GM12878 (cell line): ENCODE measurements around the gene TTC39B. TPM values are rescaled to one million over a fixed set of nuclear protein-coding genes. Genes with fewer than 3 reads are reported as not detected.

Experiments used
- ATAC-seq: fragments of 200-7000 bp; cut with Tn5 transposase; 3 replicates; pipeline ENCODE4 v1.9.1; 2020; ENCODE audit warnings: mild to moderate bottlenecking, moderate library complexity
- BruUV-seq: library from RNA; stranded (reverse); fragments of 400-500 nt; replicated peaks from 2 replicates; lab custom pipeline; 2021; lab: Mats Ljungman, UMichigan
- CTCF ChIA-PET: fragments of 300-600 bp; sonication (Branson Sonifier 250); formaldehyde crosslinking; extraction: SDS; loops from one replicate; lab custom pipeline; 2021; ENCODE audit warnings: inconsistent platforms; lab: Yijun Ruan, JAX
- POLR2A ChIA-PET: fragments of 350-600 bp; formaldehyde crosslinking; extraction: SDS; loops from one replicate; lab custom pipeline; 2021; ENCODE audit warnings: inconsistent platforms; lab: Charles Lee
- RAD21 ChIA-PET: fragments of 300-600 bp; sonication (Branson Sonifier 250); formaldehyde crosslinking; loops from one replicate; lab custom pipeline; 2023; ENCODE audit warnings: antibody characterized with exemption; ENCODE audit not compliant: unreplicated experiment; lab: Charles Lee
- SMC1A ChIA-PET: fragments of 300-600 bp; sonication (Branson Sonifier 250); formaldehyde crosslinking; loops from one replicate; lab custom pipeline; 2023; ENCODE audit not compliant: unreplicated experiment, uncharacterized antibody; lab: Charles Lee
- DNase-seq: peaks from one replicate; pipeline ENCODE4 v3.0.0-alpha.2; 2011; ENCODE audit warnings: low read depth, low spot score
- FAIRE-seq: peaks from 3 replicates; lab custom pipeline; 2011; peaks lifted over from hg19 to GRCh38; lab: Jason Lieb, UNC
- H2AFZ ChIP-seq: 2 replicates; pipeline ENCODE4 v1.6.0; 2011; ENCODE audit warnings: low read depth, low read length, control low read depth; ENCODE audit not compliant: control insufficient read depth
- H3K27ac ChIP-seq: 2 replicates; pipeline ENCODE4 v1.5.1; 2011; ENCODE audit warnings: control low read depth; ENCODE audit not compliant: control insufficient read depth, insufficient read depth
- H3K27me3 ChIP-seq, 2 experiments: replicated peaks in 1 of 2; 2 replicates each; pipeline versions ENCODE4 v1.6.0 to v1.6.1; 2011; ENCODE audit warnings: low read length in 1 of 2; ENCODE audit not compliant: control insufficient read depth in 2 of 2, insufficient read depth in 2 of 2
- H3K36me3 ChIP-seq, 2 experiments: 2 replicates each; pipeline ENCODE4 v1.5.1; 2011; ENCODE audit warnings: low read length in 1 of 2; ENCODE audit not compliant: control insufficient read depth in 2 of 2, insufficient read depth in 2 of 2
- H3K4me1 ChIP-seq: 2 replicates; pipeline ENCODE4 v1.6.1; 2011; ENCODE audit warnings: mild to moderate bottlenecking, low read length, moderate library complexity, mixed read lengths; ENCODE audit not compliant: control insufficient read depth, insufficient read depth
- H3K4me2 ChIP-seq: 2 replicates; pipeline ENCODE4 v1.6.0; 2011; ENCODE audit warnings: control low read depth; ENCODE audit not compliant: control insufficient read depth, insufficient read depth
- H3K4me3 ChIP-seq: fragments of 200-600 bp; sonication (generic); 2 replicates; pipeline ENCODE4 v1.5.1; 2016
- H3K79me2 ChIP-seq: 2 replicates; pipeline ENCODE4 v1.6.0; 2011; ENCODE audit warnings: low read length; ENCODE audit not compliant: control insufficient read depth, insufficient read depth
- H3K9ac ChIP-seq: 2 replicates; pipeline ENCODE4 v1.8.0; 2011; ENCODE audit warnings: low read length, control low read depth, mixed read lengths; ENCODE audit not compliant: control insufficient read depth, insufficient read depth
- H3K9me3 ChIP-seq: replicated peaks from 3 replicates; pipeline ENCODE4 v1.5.1; 2011; ENCODE audit warnings: mild to moderate bottlenecking, low read length; ENCODE audit not compliant: control insufficient read depth, insufficient read depth
- H4K20me1 ChIP-seq: 2 replicates; pipeline ENCODE4 v1.6.0; 2011; ENCODE audit not compliant: control insufficient read depth, insufficient read depth
- BACH1 ChIP-seq: fragments of 450-650 bp; IDR thresholded peaks from 2 replicates; pipeline ENCODE4 v1.6.1; 2017; ENCODE audit warnings: mild to moderate bottlenecking, borderline replicate concordance
- CHD4 ChIP-seq: fragments of 200-600 bp; sonication (generic); IDR thresholded peaks from 2 replicates; pipeline ENCODE4 v1.6.1; 2016; ENCODE audit warnings: mild to moderate bottlenecking
- IKZF1 ChIP-seq: fragments of 450-650 bp; conservative IDR thresholded peaks from 2 replicates; pipeline ENCODE4 v1.6.1; 2017; ENCODE audit warnings: antibody characterized with exemption, mild to moderate bottlenecking
- KAT2A ChIP-seq: conservative IDR thresholded peaks from 2 replicates; pipeline ENCODE4 v1.6.1; 2011; ENCODE audit warnings: low read depth, low read length; ENCODE audit not compliant: control insufficient read depth
- NFXL1 ChIP-seq: fragments of 450-650 bp; IDR thresholded peaks from 2 replicates; pipeline ENCODE4 v1.6.1; 2017; ENCODE audit warnings: antibody characterized with exemption, mild to moderate bottlenecking, borderline replicate concordance
- PML ChIP-seq: IDR thresholded peaks from 2 replicates; pipeline ENCODE4 v1.6.1; 2012; ENCODE audit warnings: low read length, inconsistent platforms
- SMARCA5 ChIP-seq: fragments of 450-650 bp; IDR thresholded peaks from 2 replicates; pipeline ENCODE4 v1.6.1; 2017; ENCODE audit warnings: mild to moderate bottlenecking
- STAT1 ChIP-seq: fragments of 450-650 bp; conservative IDR thresholded peaks from 2 replicates; pipeline ENCODE4 v1.6.1; 2014; ENCODE audit warnings: antibody characterized with exemption, mild to moderate bottlenecking
- ZNF217 ChIP-seq: fragments of 450-650 bp; IDR thresholded peaks from 2 replicates; pipeline ENCODE4 v1.6.1; 2017; ENCODE audit warnings: antibody characterized with exemption, mild to moderate bottlenecking
- ZNF622 ChIP-seq: fragments of 450-650 bp; IDR thresholded peaks from 2 replicates; pipeline ENCODE4 v1.6.1; 2017; ENCODE audit warnings: mild to moderate bottlenecking, inconsistent platforms
- whole genome bisulfite sequencing: methylation state at CpG from one replicate; pipeline ENCODE4 v1.1.6; 2016; ENCODE audit warnings: low lambda C conversion rate; ENCODE audit not compliant: insufficient replicate concordance, insufficient coverage; ENCODE audit errors: missing lambda C conversion rate; 5-methylcytosine and 5-hydroxymethylcytosine counted together
- in situ Hi-C: fragments of 300-500 bp; cut with MboI; formaldehyde crosslinking; loops from 9 replicates; pipeline ENCODE4 v1.14.3; 2018; ENCODE audit warnings: mixed read lengths
- intact Hi-C: fragments of 100-400 bp; cut with micrococcal nuclease; formaldehyde crosslinking; loops from one replicate; pipeline ENCODE4 v1.14.2; 2022; ENCODE audit not compliant: unreplicated experiment
- polyA plus RNA-seq, 11 experiments: library from polyadenylated mRNA; depleted of rRNA in 4 of 11; unstranded in 6 of 11; stranded (reverse) in 5 of 11; fragments of >200 nt; fragmentation: Nextera tagmentation in 4 of 11; fragmentation: Illumina TruSeq in 1 of 11; extraction: Ambion mirVana in 4 of 11; extraction: Trizol in 1 of 11; gene quantifications; 1 replicate in 1 of 11; 2 replicates in 10 of 11; pipeline versions ENCODE4 v1.2.1 to v1.2.3, GENCODE V29; 2011 to 2016; ENCODE audit warnings: inconsistent platforms in 2 of 11, missing spikeins in 2 of 11, low read depth in 1 of 11
- total RNA-seq, 4 experiments: library from RNA; depleted of rRNA in 3 of 4; stranded (reverse); fragments of >200 nt in 3 of 4; fragmentation: Illumina TruSeq in 1 of 4; extraction: Trizol in 1 of 4; gene quantifications; 2 replicates each; pipeline versions ENCODE4 v1.2.1 to v1.2.3, GENCODE V29; 2013 to 2021
- TF ChIP-seq, protein P1 (sequence below): IDR thresholded peaks from 2 replicates; pipeline ENCODE4 v1.6.1; 2011; ENCODE audit warnings: low read depth, mild to moderate bottlenecking, low read length, moderate library complexity, borderline replicate concordance; ENCODE audit errors: extremely low read depth
- TF ChIP-seq, protein P2 (sequence below): IDR thresholded peaks from 2 replicates; pipeline ENCODE4 v1.6.1; 2012; ENCODE audit warnings: low read depth, low read length, improper control_type of control experiment
- TF ChIP-seq, protein P3 (sequence below): IDR thresholded peaks from 2 replicates; pipeline ENCODE4 v1.6.1; 2011; ENCODE audit warnings: borderline replicate concordance, low read depth, mild to moderate bottlenecking, moderate library complexity, mixed read lengths, low read length; ENCODE audit not compliant: insufficient read depth; ENCODE audit errors: extremely low read length
- TF ChIP-seq, protein P4 (sequence below): fragments of 450-650 bp; IDR thresholded peaks from 2 replicates; pipeline ENCODE4 v1.6.1; 2016; ENCODE audit warnings: mild to moderate bottlenecking
- TF ChIP-seq, protein P5 (sequence below): fragments of 450-650 bp; formaldehyde crosslinking; IDR thresholded peaks from 2 replicates; pipeline ENCODE4 v1.5.0; 2022; ENCODE audit warnings: mild to moderate bottlenecking, missing genetic modification characterization
- TF ChIP-seq, protein P6 (sequence below): fragments of 450-650 bp; IDR thresholded peaks from 2 replicates; pipeline ENCODE4 v1.6.1; 2018; ENCODE audit warnings: borderline replicate concordance, mild to moderate bottlenecking; ENCODE audit not compliant: partially characterized antibody

The TTC39B gene
- total and polyA plus RNA-seq, 10 of the 15 experiments (the other 5 are each of a cell fraction or from before 2014, with no cell fraction given) = 0.68 to 2.5 (median 1.5) TPM

DNA sequence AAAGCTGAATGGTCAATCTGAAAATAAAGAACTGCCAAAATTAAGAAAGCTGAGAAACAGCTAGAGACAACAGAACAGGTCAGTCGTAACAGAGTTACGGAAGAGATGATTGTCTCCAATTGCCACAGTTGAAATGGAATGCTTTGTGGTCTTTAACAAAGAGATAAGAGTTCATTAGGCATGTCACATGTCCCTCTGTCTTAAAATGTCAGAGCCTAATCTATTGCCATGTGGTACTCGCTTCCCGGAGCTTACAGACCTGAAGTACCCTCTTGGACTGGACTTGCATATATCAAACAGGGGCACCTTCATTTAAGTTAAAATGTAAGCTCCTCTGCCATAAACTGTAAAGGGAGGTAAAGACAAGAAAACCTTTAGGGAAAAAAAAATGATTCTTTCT is 19.7 kb downstream of the TTC39B start:
- Histone ChIP-seq H3K4me2 (no peak overlapping the region), H3K27ac (no peak overlapping the region), H3K27me3 (no peaks in the 10 kb centered on the region), H3K4me3 (no peak overlapping the region), H3K9ac (no peak overlapping the region), H2AFZ (no peak overlapping the region), H3K36me3 (no peaks in the 10 kb centered on the region), H3K4me1 (no peaks in the 10 kb centered on the region), H4K20me1 (no peaks in the 10 kb centered on the region), H3K9me3 (no peaks in the 10 kb centered on the region), H3K79me2 (no peaks in the 10 kb centered on the region)
- CTCF ChIA-PET = interaction anchor here (0.7 to 0.9 kb wide), 2 partner anchors 9 to 319 kb away, joined by 3 read pairs; no protein-coding TSS in a partner anchor
- TF ChIP-seq STAT1 (no peak), CHD4 (no peak), SMARCA5 (no peak), IKZF1 (no peak), BACH1 (no peak), ZNF622 (no peak), NFXL1 (no peak), KAT2A (no peak), ZNF217 (no peak), PML (no peak)
- TF ChIP-seq, protein P1, sequence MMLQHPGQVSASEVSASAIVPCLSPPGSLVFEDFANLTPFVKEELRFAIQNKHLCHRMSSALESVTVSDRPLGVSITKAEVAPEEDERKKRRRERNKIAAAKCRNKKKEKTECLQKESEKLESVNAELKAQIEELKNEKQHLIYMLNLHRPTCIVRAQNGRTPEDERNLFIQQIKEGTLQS = no peak
- TF ChIP-seq, protein P2, sequence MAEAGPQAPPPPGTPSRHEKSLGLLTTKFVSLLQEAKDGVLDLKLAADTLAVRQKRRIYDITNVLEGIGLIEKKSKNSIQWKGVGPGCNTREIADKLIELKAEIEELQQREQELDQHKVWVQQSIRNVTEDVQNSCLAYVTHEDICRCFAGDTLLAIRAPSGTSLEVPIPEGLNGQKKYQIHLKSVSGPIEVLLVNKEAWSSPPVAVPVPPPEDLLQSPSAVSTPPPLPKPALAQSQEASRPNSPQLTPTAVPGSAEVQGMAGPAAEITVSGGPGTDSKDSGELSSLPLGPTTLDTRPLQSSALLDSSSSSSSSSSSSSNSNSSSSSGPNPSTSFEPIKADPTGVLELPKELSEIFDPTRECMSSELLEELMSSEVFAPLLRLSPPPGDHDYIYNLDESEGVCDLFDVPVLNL = no peak
- TF ChIP-seq, protein P3, sequence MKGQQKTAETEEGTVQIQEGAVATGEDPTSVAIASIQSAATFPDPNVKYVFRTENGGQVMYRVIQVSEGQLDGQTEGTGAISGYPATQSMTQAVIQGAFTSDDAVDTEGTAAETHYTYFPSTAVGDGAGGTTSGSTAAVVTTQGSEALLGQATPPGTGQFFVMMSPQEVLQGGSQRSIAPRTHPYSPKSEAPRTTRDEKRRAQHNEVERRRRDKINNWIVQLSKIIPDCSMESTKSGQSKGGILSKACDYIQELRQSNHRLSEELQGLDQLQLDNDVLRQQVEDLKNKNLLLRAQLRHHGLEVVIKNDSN = no peak
- TF ChIP-seq, protein P4, sequence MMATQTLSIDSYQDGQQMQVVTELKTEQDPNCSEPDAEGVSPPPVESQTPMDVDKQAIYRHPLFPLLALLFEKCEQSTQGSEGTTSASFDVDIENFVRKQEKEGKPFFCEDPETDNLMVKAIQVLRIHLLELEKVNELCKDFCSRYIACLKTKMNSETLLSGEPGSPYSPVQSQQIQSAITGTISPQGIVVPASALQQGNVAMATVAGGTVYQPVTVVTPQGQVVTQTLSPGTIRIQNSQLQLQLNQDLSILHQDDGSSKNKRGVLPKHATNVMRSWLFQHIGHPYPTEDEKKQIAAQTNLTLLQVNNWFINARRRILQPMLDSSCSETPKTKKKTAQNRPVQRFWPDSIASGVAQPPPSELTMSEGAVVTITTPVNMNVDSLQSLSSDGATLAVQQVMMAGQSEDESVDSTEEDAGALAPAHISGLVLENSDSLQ = no peak
- TF ChIP-seq, protein P5, sequence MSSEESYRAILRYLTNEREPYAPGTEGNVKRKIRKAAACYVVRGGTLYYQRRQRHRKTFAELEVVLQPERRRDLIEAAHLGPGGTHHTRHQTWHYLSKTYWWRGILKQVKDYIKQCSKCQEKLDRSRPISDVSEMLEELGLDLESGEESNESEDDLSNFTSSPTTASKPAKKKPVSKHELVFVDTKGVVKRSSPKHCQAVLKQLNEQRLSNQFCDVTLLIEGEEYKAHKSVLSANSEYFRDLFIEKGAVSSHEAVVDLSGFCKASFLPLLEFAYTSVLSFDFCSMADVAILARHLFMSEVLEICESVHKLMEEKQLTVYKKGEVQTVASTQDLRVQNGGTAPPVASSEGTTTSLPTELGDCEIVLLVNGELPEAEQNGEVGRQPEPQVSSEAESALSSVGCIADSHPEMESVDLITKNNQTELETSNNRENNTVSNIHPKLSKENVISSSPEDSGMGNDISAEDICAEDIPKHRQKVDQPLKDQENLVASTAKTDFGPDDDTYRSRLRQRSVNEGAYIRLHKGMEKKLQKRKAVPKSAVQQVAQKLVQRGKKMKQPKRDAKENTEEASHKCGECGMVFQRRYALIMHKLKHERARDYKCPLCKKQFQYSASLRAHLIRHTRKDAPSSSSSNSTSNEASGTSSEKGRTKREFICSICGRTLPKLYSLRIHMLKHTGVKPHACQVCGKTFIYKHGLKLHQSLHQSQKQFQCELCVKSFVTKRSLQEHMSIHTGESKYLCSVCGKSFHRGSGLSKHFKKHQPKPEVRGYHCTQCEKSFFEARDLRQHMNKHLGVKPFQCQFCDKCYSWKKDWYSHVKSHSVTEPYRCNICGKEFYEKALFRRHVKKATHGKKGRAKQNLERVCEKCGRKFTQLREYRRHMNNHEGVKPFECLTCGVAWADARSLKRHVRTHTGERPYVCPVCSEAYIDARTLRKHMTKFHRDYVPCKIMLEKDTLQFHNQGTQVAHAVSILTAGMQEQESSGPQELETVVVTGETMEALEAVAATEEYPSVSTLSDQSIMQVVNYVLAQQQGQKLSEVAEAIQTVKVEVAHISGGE = no peak
- TF ChIP-seq, protein P6, sequence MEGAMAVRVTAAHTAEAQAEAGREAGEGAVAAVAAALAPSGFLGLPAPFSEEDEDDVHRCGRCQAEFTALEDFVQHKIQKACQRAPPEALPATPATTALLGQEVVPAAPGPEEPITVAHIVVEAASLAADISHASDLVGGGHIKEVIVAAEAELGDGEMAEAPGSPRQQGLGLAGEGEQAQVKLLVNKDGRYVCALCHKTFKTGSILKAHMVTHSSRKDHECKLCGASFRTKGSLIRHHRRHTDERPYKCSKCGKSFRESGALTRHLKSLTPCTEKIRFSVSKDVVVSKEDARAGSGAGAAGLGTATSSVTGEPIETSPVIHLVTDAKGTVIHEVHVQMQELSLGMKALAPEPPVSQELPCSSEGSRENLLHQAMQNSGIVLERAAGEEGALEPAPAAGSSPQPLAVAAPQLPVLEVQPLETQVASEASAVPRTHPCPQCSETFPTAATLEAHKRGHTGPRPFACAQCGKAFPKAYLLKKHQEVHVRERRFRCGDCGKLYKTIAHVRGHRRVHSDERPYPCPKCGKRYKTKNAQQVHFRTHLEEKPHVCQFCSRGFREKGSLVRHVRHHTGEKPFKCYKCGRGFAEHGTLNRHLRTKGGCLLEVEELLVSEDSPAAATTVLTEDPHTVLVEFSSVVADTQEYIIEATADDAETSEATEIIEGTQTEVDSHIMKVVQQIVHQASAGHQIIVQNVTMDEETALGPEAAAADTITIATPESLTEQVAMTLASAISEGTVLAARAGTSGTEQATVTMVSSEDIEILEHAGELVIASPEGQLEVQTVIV = no peak
- DNase-seq = no peak
- RAD21 ChIA-PET = no interaction called here
- 83% methylated on average over 4 of the region's 4 CpGs for WGBS
- no TSS peak for BruUV-seq
- SMC1A ChIA-PET = interaction anchor here (0.9 to 2.3 kb wide), 6 partner anchors 8 to 246 kb away, joined by 3 to 8 read pairs (median 3); no protein-coding TSS in a partner anchor
- intact Hi-C loops (no loop called here), in situ Hi-C loops (no loop called here)
- POLR2A ChIA-PET = no interaction called here
- ATAC-seq = no peak
- FAIRE-seq = no peak
